Thoracic aorta (tissue), 2 donors: ENCODE results near the gene GSTO2. TPM values are rescaled to one million over a fixed set of nuclear protein-coding genes. Genes with fewer than 3 reads are reported as not detected.

ENCODE experiments used
- ATAC-seq: fragments of 150-250 bp; one replicate; pipeline ENCODE4 v1.8.0; 2017; ENCODE audit warnings: low read depth; ENCODE audit not compliant: insufficient number of reproducible peaks, low FRiP score
- DNase-seq: peaks from one replicate; pipeline ENCODE4 v3.0.0-alpha.2; 2020; ENCODE audit warnings: low spot score
- H3K27ac ChIP-seq, 2 donors: fragments of 200-600 bp; sonication (generic); 1 replicate in 1 of 2; 2 replicates in 1 of 2; pipeline ENCODE4 v1.5.1; 2016; ENCODE audit warnings: mild to moderate bottlenecking in 2 of 2, moderate library complexity in 2 of 2
- H3K27me3 ChIP-seq: fragments of 200-600 bp; sonication (generic); replicated peaks from 2 replicates; pipeline ENCODE4 v1.6.0; 2016; ENCODE audit warnings: mild to moderate bottlenecking; ENCODE audit not compliant: insufficient read depth
- H3K36me3 ChIP-seq: fragments of 200-600 bp; sonication (generic); one replicate; pipeline ENCODE4 v1.5.1; 2016
- H3K4me1 ChIP-seq, 2 donors: fragments of 200-600 bp; sonication (generic); 1 replicate in 1 of 2; 2 replicates in 1 of 2; pipeline versions ENCODE4 v1.5.1 to v1.6.0; 2016; ENCODE audit warnings: low read depth in 2 of 2, mild to moderate bottlenecking in 1 of 2; ENCODE audit not compliant: control insufficient read depth in 1 of 2
- H3K4me3 ChIP-seq: fragments of 200-600 bp; sonication (generic); 2 replicates; pipeline ENCODE4 v1.5.1; 2016; ENCODE audit warnings: mild to moderate bottlenecking
- H3K9me3 ChIP-seq: fragments of 200-600 bp; sonication (generic); 2 replicates; pipeline ENCODE4 v1.5.1; 2016
- CTCF ChIP-seq: fragments of 200-600 bp; sonication (generic); IDR thresholded peaks from one replicate; pipeline ENCODE4 v1.5.1; 2019; ENCODE audit warnings: antibody characterized with exemption
- total RNA-seq, 2 donors: library from RNA; depleted of rRNA; stranded (reverse); fragments of >200 nt; gene quantifications; one replicate each; pipeline versions ENCODE4 v1.1.0 to v1.2.3, GENCODE V29; 2016

GSTO2 gene
- total RNA-seq, 2 donors from 2014 or later: 2.8 to 3.0 TPM

DNA sequence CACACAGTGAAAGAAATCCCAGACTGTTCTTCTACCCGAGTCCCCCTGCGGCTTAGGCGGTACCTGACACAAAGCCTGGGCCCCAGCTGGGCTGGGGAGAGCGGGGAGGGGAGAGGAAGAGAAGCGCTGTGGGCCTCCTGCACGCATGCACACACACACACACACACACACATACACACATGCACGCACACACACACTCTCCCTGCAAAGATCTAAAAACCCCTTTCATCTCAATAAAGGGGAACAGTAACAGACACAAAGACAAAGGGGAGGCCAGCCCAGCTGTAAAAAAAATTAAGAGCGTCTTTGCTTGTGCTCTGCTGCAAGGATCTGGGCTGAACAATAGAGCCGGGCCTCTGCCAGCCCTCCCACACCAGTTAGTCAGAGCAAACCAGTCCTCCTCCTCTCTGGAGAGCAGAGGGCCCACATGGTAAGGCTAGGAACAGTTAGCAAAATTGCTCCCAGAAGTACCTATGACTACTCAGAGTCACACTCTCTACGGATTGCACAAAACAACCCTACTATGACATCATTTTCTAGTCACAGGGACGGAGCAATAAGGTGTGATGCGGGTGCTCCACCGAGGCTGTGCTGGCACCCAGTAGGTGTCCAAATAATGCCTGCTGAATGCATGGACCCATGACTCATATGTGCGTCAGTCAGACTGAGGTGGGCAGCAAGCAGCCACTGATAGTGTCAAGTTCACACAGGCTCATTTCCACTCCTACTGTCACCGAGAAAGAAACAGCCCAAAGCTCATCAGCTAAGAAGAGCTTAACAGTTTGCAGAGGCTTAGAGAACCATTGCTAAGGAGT lies 60.1 kb downstream of the GSTO2 start:
- H3K27me3 ChIP-seq: no peaks in the 10 kb centered on the region
- peak; percentile 74 for ATAC-seq
- H3K36me3 ChIP-seq: no peaks in the 10 kb centered on the region
- DNase-seq: peak; percentile 69
- H3K4me3 ChIP-seq: peak overlapping the region; percentile 52
- peak overlapping the region; percentile 77 to 86 for H3K27ac ChIP-seq
- no peak for TF ChIP-seq CTCF
- no peaks in the 10 kb centered on the region for H3K9me3 ChIP-seq
- H3K4me1 ChIP-seq: peaks cover 82 to 96% of the 10 kb centered on the region in 2 donors

GRCh38 chr10:104329735-104330134 lies 60.8 kb downstream of the GSTO2 start:
- no peaks in the 10 kb centered on the region for H3K27me3 ChIP-seq
- ATAC-seq (peak; percentile 3), DNase-seq (no peak)
- H3K36me3 ChIP-seq: no peaks in the 10 kb centered on the region
- peaks cover 85 to 100% of the 10 kb centered on the region in 2 donors for H3K4me1 ChIP-seq
- peak overlapping the region; percentile 52 for H3K4me3 ChIP-seq
- H3K9me3 ChIP-seq: no peaks in the 10 kb centered on the region
- no peak for TF ChIP-seq CTCF
- H3K27ac ChIP-seq: peak overlapping the region; percentile 77 to 86

GRCh38 chr10:104330168-104331110 lies 61.5 kb downstream of the GSTO2 start:
- Histone ChIP-seq H3K9me3 (no peaks in the 10 kb centered on the region), H3K4me3 (peak overlapping the region; percentile 52), H3K27ac (peak overlapping the region; percentile 77 to 86), H3K27me3 (no peaks in the 10 kb centered on the region), H3K36me3 (no peaks in the 10 kb centered on the region), H3K4me1 (peaks cover 85 to 100% of the 10 kb centered on the region in 2 donors)
- TF ChIP-seq CTCF: no peak
- ATAC-seq (no peak), DNase-seq (no peak)

DNA sequence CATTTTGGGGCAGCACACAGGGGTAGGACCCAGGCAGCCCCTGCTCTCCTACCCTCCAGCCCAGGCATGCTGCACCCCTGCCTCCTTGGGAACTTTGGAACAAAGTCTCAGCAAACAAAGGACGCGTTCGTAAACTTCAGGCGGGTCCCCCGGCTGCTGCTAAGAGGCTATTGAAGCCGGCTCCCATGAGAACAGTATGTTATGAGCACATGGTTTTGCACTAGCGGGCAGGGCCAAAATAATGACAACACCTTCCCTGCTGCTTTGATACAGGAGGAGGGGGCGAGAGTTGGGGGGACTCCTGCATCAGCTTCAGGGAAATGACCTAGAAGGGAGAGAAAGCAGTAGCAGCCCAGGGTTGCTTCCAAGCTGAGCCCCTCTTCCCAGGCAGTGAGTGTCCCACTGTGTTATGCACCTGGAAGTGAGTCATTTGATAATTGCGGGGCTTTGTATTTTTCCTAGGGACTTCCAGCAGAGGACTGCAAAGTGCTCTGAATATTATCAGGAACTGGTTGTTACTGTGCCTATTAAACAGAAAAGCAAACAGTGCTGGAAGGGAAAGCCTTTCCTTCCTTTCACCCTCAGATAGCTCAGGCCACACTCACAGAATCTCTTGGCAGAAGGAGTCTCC lies 62.3 kb downstream of the GSTO2 start:
- DNase-seq (no peak), ATAC-seq (no peak)
- no peaks in the 10 kb centered on the region for H3K36me3 ChIP-seq
- peak overlapping the region; percentile 52 for H3K4me3 ChIP-seq
- H3K27me3 ChIP-seq: no peaks in the 10 kb centered on the region
- H3K4me1 ChIP-seq: peaks cover 84 to 100% of the 10 kb centered on the region in 2 donors
- no peaks in the 10 kb centered on the region for H3K9me3 ChIP-seq
- peak overlapping the region; percentile 77 to 86 for H3K27ac ChIP-seq
- TF ChIP-seq CTCF: no peak
